ENCODE results near the gene CLEC3B. TPM values are rescaled to one million over a fixed set of nuclear protein-coding genes. Genes with fewer than 3 reads are reported as not detected.

The CLEC3B gene
- total RNA-seq, 1 experiment from 2014 or later = not detected

DNA sequence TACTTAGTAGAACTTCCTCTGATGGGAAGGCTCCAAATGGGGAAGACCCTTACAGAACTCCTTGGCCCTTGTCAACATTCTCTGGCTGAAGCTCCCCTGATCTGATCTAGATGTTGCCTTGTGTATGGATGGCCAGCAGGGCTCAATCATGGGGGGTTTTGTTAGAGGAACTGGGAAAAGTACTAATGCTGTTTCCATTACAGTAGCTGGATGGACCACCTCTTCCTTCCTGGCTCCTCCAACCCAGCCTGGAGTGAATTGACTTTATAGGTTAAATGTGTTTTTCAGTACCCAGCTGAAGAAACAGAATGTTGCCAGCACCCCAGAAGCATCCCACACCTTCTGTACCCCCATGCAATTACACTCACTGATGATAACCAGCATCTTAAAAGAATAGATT is 22.7 kb upstream of the CLEC3B start:
- DNase-seq (ENCODE audit: low spot score) = no peak

DNA sequence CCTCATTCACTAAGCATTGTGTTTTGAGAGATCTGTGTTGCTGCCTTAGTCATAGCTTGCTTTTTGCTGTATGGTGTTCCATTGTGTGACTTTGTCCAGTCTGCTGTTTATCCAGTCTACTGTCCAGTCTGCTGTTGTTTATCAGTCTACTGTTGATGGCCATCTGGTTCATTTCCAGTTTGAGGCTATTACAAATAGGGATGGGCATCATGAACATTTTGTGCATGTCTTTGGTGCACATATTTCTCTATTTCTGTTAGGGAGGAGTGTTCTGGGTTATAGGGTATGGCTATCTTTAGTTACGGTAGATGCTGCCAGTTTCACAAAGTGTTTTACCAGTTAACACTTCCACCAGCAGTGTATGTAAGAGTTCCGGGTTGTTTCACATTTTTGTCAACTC is 22.2 kb upstream of the CLEC3B start:
- DNase-seq (ENCODE audit: low spot score) = no peak

DNA sequence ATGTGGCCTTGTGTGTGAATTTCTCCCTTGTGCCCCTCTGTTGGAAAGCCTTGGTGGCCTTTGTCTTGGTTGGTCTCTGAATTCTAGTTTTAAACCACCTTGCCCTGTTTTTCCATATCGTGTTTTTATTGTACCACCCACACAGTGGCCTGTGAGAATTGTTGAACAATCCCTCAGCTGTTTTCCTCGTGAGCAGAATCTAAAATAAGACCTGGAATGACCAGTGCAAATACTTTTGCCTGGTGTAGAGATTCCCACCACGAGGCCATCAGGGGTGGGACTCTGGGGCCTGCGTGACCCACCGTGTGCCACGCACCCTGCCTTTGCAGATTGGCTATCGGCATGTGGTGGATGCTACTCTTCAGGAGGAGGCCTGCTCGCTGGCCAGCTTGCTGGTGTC is 19.0 kb upstream of the CLEC3B start:
- no peak for DNase-seq (ENCODE audit: low spot score)

DNA sequence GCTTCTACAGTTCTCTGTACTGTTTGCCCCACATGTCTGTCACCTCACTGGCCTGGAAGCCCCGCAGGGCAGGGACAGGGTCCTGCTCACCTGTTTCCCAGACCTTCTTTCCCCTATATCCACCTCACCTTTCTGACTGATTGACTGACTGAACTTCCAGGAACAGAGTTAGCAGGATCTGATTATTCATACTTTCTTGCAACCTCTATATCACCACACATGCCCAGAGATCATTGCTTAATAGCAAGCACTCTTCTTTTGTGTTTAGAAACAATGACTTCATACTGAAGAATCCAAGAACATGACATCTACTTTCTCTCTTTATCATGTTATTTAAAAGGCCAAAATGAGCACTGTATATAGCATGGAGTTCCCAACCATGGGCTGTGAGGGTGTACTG is 18.0 kb upstream of the CLEC3B start:
- no peak for DNase-seq (ENCODE audit: low spot score)

GRCh38 chr3:45009868-45010267 is 16.2 kb upstream of the CLEC3B start:
- no peak for DNase-seq (ENCODE audit: low spot score)

DNA sequence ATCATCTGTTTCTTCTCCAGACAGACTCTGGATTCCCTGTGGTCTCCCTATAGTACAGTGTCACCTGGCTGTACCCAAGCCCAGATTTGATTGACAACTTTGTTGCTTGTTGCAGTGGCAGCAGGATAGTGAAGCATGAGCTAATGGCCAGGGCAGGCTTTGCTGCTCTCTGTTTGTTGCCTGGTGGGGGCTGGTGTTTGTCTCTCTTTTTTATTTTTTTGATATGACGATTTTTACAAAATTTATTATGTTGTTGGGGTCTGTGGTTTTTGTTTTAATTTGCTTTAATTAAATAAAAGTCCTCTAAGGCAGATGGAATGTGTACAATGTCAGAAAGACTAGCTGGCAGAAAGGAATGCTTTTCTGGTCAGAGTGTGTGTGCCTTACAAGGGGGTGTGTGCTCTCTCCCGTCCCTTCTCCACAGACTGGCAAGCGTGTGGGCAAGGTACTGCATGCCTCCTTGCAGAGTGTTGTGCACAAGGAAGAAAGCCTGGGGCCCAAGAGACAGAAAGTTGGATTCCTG is 15.2 kb upstream of the CLEC3B start:
- peak; percentile 90 for DNase-seq (ENCODE audit: low spot score)

DNA sequence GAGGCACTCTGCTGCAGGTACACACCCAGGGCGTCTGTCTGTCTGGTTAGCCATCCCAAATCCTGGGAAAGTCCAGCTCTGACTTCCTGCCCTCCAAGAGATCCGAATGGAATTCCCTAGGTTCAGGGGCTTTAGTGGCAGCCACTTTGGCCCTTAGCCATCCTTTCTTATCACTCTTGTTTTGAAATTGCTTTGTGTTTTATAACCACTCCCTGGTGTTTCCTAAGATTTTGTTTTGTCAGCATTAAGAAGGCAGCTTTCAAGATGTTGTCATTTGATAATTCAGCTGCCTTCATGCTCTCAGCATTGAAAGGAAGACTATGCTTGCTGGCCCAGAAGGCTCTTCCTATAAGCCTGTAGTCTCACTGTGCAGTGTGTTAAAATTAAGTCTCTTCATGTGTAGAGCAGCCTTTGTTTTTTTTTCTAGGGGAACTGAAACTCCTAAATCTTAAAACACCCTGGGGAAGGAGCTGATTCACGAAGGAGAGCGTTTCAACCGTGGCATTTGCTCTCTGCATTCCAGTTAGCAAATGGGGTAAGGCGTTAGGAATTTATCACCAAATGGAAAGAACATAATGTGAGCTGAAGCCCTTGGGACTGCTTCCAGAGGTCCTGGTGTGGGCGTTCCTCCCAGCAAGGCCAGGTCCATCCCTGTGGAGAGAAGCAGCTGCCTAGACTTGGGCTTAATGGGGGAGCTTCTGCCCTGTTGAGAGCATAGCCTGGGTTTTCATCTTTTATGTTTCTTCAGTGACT is 14.2 kb upstream of the CLEC3B start:
- DNase-seq (ENCODE audit: low spot score) = peak; percentile 94

- DNase-seq (ENCODE audit: low spot score) = no peak
These were observed 13.5 kb upstream of the CLEC3B start for GRCh38 chr3:45012577-45012976.

- no peak for DNase-seq (ENCODE audit: low spot score)
These were observed 9.2 kb upstream of the CLEC3B start for GRCh38 chr3:45016916-45017315.

- no peak for DNase-seq (ENCODE audit: low spot score)
These were observed 8.3 kb upstream of the CLEC3B start for GRCh38 chr3:45017821-45018220.

GRCh38 chr3:45020534-45020933 is 5.6 kb upstream of the CLEC3B start:
- DNase-seq (ENCODE audit: low spot score) = no peak

GRCh38 chr3:45021524-45022297 is 4.4 kb upstream of the CLEC3B start:
- no peak for DNase-seq (ENCODE audit: low spot score)

DNA sequence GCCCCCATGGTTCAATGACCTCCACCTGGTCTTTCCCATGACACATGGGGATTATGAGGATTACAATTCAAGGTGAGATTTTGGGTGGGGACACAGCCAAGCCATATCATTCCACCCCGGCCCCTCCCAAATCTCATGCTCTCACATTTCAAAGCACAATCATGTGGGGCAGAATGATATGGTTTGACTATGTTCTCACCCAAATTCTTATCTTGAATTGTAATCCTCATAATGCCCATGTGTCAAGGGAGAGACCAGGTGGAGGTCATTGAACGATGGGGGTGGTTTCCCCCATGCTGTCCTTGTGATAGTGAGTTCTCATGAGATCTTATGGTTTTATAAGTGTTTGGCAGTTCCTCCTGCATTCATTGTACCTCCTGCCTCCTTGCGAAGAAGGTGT is 2.4 kb upstream of the CLEC3B start:
- DNase-seq (ENCODE audit: low spot score) = no peak

- DNase-seq (ENCODE audit: low spot score) = no peak
These were observed 1.4 kb upstream of the CLEC3B start for GRCh38 chr3:45024542-45025255.

DNA sequence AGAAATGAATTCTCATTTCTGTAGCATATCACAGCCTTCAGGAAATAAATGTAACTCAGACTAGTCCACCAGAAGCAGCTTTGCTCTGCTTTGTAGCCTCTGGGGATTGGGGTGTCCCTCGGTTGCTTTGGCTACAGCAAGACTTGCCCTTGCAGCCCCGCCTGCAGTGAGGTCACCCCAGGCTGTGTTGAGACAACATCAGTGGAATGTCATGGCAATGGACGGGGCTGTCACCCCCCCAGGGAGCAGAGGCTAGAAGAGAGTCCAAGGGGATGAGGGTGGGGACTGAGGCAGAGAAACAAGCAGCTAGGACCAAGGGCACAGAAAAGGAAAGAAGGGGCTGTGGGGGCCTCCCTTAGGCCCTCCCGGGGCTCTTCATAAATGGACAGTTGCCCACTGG is 854 bp downstream of the CLEC3B start:
- no peak for DNase-seq (ENCODE audit: low spot score)

DNA sequence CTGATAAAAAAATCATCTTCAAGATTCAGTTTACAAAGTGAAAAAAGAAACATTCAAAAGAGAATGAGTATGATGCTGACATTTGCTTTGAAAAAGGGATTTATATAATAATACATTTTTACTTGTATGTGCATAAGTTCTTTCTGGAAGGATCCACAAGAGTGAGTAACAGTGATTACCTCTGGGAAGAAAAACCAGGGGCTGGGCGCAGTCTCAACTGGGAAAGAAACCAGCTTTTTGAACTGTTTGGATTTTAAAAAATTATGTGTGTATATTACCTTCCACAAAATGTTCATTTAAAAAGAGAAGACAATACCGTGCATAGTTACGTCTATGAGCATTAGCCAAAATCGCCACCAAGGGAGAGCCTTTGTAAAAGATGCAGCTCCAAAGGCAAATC is 1.3 kb downstream of the CLEC3B start:
- no peak for DNase-seq (ENCODE audit: low spot score)

DNA sequence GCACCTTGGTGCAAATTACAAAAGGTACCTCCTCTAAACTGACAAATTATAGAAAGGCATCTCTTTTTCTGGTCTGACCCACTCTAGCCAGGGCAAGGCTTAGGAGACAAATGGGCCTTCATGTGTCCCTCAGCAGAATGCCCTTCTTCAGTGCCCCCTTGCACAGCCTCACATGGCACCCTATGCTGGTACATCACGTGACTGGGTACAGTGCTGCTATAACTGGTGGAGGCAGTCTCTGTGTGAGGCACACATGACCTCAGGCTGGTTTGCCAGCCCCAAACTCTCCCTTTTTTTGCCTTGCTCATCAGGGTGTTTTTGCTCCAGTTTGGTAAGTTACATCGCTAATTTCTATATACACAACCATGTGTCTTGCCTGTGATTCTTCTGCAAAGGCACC is 3.1 kb downstream of the CLEC3B start:
- no peak for DNase-seq (ENCODE audit: low spot score)

GRCh38 chr3:45029661-45030060 is 3.6 kb downstream of the CLEC3B start:
- DNase-seq (ENCODE audit: low spot score) = no peak

DNA sequence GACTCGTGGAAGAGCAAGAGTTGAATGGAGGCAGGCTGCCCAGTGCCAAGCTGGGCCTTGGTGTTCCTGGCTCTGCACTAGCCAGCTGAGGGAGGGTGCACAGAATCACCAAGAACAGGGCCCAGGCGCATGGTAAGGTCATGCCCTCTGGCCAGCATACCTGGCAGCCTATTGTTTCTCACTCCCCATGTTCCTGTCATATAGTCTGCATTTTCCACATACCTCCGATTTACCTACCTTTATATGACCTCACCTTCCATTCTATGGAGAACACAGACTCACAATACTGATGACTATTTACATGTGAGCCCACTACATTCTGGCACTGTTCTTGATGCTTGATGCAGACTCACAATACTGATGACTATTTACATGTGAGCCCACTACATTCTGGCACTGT is 5.4 kb downstream of the CLEC3B start:
- no peak for DNase-seq (ENCODE audit: low spot score)

DNA sequence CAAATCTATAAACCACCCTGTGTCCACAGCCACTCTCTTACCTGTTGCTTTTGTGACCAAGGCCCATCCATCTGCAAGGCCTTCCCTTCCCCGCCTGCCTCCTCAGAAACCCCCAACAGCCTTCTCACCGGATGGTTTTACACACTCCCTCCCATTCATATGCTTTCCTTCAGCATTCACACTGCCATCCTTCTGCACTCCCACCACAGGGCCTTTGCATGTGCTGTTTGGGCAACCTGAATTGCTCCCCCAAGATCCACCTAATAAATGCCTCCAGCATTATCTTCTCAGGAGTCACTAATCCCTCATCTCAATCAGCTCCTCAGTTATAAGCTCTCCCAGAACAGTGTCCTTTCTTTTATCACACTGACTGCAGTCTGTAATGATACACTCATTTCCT is 6.0 kb downstream of the CLEC3B start:
- no peak for DNase-seq (ENCODE audit: low spot score)

GRCh38 chr3:45033791-45034190 is 7.7 kb downstream of the CLEC3B start:
- no peak for DNase-seq (ENCODE audit: low spot score)

DNA sequence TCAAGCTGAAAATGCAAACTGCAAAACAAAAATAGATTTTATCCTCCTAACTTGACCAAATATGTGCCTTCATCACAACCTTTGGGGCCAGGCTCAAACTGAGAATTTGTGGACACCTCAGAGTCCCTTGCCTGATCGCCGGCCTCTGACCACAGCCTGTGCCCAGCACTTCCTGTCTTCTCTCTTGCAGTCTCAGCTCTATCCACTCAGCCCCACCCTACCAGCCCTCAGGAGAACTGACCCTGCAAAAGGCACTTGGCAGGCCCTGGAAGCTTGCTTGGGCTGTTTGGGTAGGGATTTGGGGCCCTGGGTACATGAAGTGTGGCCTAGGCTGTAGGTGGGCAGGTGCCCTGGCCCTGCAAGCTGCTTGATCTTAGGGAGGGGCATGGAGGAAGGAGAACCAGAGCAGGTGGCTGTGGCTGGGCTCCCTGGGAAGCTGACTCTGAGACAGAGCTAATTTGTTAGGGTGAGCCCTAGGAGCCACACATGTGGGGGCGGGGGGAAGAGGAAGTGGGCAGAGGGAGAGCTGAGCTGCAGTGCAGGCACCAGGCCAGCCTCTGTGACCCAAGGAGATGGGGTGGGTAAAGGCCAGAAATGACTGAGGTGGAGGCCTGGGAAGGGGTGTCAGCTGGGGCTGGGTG is 8.6 kb downstream of the CLEC3B start:
- peak; percentile 59 for DNase-seq (ENCODE audit: low spot score)

All from A172 (cell line).